GM18867 (cell line): ENCODE measurements around the gene ZBTB42.

Source experiments
- ATAC-seq: cut with Tn5 transposase; IDR thresholded peaks from one replicate; pipeline ENCODE4 v1.9.1; 2021; ENCODE audit warnings: mild to moderate bottlenecking, moderate library complexity; ENCODE audit not compliant: unreplicated experiment

ZBTB42 gene

DNA sequence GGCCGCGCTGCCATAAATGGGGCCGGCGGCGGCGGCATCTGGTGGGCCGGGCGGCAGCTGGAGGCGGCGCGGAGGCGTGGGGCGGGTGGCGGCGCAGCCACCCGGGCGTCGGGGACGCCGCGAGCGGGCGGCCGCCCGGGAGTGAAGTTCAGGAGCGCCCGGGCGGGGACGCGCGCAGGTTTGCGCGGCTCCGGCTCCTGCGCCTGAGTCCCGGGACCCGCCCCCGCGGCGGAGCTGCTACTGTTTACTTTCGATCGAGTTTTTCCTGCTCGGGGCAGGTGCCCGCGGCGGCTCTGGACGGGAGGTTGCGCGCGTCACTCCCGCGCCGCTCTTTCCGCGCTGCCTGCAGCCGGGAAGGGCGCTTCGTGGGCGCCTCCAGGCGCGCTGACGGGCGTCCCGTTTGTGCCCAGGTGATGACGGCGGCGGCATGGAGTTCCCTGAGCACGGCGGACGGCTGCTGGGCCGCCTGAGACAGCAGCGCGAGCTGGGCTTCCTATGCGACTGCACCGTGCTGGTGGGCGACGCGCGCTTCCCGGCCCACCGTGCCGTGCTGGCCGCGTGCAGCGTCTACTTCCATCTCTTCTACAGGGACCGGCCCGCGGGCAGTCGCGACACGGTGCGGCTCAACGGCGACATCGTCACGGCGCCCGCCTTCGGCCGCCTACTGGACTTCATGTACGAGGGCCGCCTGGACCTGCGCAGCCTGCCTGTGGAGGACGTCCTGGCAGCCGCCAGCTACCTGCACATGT is at the start of gene ZBTB42:
Gene ZBTB42, plus strand, starts transcription at position 331 of the 749 bp plus-strand sequence. Its CDS starts 97 bp downstream, at position 428.
- peak; percentile 36 for ATAC-seq

DNA sequence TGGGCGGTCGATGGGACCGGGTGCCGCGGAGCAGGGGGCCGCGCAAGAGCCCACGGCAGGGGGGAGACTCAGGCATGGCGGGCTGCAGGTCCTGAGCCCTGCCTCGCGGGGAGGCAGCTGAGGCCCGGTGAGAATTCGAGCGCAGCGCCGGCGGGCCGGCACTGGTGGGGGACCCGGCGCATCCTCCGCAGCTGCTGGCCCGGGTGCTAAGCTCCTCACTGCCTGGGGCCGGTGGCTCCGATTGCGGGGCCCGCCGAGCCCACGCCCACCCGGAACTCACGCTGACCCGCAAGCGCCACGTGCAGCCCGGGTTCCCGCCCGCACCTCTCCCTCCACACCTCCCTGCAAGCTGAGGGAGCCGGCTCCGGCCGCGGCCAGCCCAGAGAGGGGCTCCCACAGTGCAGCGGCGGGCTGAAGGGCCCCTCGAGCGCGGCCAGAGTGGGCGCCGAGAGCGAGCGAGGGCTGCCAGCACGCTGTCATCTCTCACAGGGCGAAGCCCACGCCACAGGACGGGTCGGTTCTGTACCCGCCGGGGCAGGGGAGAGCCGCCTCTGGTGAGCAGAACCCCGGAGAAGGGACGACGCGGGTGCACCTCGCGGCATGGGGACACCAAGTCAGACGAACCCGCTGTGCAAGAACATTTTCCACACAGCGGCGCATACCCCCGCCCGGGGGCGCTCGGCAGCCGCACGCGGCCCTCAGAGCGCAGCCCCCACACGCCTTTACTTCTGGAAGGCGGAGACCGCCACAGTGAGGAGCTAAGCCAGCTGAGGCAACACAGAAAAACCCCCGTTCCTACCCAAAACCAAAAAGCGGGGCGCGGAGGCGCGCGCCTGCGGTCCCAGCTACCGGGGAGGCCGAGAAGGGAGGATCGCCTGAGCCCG is 49.1 kb upstream of the ZBTB42 start:
- ATAC-seq: no peak

GRCh38 chr14:104752423-104752734 is 48.5 kb upstream of the ZBTB42 start:
- ATAC-seq: no peak

GRCh38 chr14:104752735-104753527 is 48.0 kb upstream of the ZBTB42 start, which contains the start of gene SIVA1:
Gene SIVA1 (plus strand): TSS chr14:104753147. CDS start chr14:104753202, 55 bp downstream.
- peak; percentile 83 for ATAC-seq

DNA sequence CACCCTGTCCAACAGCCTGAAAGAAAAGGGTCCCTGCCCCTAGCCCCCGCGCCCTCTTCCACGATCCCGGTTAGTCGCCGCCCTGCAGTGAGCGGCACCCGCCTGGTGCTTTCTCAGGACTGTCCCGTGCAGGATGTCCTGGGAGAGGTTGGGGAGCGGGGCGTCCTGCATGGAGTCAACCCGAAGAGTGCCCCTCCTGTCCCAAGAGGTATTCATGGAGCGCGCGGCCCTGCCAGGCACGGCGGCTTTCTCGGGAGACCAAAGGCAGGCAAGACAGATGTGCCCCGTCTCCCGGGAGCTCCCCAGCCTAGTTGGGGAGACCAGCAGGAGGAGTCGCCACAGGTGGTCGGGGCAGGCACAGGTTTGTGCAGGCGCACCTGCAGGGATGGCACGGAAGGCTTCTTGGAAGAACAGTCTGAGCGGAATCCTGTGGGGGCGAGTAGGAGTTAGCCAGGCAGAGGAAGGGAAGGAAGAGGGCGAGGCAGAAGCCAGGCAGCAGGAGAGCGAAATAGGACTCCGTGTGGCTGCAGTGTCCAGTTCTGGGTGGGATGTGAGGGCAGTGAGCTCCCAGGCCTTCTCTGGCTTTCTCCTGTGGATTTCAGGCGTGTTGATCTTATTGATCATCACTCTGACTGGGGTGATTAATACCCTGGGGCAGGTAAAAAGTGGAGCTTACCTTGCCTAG is 47.2 kb upstream of the ZBTB42 start:
- ATAC-seq: no peak

DNA sequence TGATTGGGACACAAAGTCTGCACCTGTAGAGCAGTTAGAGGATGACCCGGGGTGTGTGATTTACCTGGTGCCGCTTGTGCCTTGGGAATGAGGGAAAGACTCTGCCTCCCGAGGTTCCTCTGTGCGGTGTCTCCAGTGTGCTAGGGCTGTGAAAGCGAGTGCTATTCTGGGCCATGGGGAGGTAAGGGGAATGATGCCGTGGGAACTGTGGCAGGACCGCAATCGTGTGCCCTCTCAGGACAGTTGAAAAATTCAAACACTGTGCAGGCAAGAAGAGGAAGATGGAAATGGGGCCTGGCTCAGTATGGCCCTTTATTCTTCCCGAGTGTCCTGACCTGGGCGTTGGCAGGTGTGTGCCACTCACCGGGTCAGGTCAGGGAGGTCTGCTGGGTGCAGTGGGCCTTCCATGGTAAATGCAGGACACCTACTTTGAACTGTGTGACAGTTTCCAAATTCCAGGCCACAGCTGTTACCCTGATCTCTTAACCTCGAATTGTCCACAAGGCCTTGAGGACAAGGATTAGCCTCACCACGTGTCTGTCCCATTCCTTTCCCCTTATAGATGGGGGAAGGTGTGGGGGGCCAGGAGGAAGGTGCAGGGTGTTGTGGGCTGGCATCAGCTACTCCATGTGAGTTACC is 46.6 kb upstream of the ZBTB42 start:
- no peak for ATAC-seq

- no peak for ATAC-seq
Observed at GRCh38 chr14:104755621-104756020, 45.3 kb upstream of the ZBTB42 start.

DNA sequence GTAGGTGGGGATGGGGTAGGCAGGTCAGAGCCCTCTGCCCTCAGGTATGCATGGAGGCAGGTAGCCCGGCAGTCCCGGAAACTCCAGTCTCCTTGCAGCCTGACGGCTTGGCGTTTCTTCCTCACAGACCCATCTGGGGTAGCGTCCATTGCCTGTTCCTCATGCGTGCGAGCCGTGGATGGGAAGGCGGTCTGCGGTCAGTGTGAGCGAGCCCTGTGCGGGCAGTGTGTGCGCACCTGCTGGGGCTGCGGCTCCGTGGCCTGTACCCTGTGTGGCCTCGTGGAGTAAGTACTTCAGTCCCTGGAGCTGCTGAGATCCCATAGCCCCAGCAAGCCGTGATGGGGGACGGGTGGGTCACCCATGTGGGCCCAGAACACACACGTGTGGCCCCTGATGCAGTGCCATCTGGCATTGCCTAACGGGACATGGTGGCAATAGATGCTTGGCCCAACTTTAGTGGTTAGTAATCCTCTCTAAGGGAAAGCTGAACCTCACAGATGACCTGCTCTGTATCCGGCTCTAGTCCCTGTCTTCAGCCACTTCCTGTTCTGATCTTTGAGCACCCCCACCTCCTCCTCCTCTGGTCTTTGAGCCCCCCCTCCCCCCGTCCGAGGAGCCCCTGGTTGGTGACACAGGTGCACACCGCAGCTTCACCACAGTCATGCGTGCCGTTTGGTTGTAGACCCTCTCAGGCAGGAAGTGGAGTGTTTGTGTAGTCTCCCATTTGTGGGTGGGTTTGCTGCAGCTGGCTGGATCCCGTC is 44.2 kb upstream of the ZBTB42 start:
- ATAC-seq: no peak

- ATAC-seq: no peak
Observed at GRCh38 chr14:104757238-104757585, 43.7 kb upstream of the ZBTB42 start.

GRCh38 chr14:104757681-104758392 is 43.1 kb upstream of the ZBTB42 start:
- no peak for ATAC-seq

DNA sequence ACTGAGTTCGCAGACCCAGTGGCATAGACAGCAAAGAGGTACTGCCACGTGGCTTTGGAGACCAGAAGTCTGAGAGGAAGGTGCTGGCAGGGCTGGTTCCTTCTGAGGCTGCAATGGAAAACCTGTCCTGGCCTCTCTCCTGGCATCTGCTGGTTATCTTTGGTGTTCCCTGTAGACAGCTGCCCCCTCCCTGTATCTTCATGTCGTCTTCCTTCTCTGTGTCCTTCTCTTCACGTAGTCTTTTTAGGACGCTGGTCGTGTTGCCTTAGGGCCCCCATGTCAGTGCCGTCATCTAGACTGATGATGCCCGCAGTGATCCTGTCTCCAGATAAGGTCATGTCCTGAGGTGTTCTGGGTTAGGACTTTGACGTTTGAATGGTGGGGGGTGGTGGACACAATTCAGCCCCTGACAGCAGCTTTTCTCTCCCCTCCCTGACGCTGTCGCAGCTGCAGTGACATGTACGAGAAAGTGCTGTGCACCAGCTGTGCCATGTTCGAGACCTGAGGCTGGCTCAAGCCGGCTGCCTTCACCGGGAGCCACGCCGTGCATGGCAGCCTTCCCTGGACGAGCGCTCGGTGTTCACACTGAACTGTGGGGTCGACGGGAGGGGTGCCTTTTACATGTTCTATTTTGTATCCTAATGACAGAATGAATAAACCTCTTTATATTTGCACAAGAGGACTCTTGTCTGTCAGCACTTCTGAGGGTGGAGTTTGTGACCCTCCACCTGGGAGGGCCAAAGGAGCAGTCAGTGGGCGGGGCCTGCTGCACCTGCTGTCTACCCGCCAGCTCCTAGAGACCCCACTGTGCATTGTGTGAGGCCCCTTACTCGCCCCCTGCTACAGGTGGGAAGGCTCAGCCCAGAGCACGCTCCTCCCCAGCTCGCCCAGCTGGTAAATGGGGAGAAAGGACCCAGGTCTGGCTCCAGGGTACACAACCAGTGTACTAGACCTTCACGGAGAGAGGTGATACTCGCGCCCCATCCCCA is 41.6 kb upstream of the ZBTB42 start:
- ATAC-seq: no peak

- ATAC-seq: no peak
Observed at GRCh38 chr14:104765517-104765916, 35.4 kb upstream of the ZBTB42 start.

- no peak for ATAC-seq
Observed at GRCh38 chr14:104766256-104766862, 34.5 kb upstream of the ZBTB42 start.

GRCh38 chr14:104766863-104767633 is 33.9 kb upstream of the ZBTB42 start:
- no peak for ATAC-seq

DNA sequence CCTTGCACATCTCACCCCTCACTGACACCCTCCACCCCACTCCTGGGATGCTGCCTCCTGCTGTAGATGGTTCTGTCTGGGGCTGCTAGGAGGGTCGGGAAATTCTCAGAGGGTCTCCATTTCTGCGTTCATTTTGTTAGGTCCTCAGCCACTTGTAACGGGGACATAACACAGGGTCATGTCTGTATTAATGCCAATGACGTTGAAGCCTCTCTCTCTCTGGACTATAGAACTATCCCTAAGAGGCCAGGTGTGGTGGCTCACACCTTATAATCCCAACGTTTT is 33.3 kb upstream of the ZBTB42 start:
- no peak for ATAC-seq

GRCh38 chr14:104768437-104769323 is 32.2 kb upstream of the ZBTB42 start:
- peak; percentile 71 for ATAC-seq
